Stimulated activated naive CD8-positive, alpha-beta T cell treated with anti-CD3 and anti-CD28 coated beads, Interleukin-15, amount 100 ng/mL, for 72 hours (primary cell): Measurements from ENCODE around the gene STK35.

Experiments used
- ATAC-seq: fragments of 150-1000 bp; cut with Tn5 transposase; 2 replicates; pipeline ENCODE4 v1.10.0; 2021; ENCODE audit warnings: mild to moderate bottlenecking, moderate library complexity
- DNase-seq, 2 donors: peaks; one replicate each; pipeline ENCODE4 v3.0.0; 2021 to 2022
- H3K27ac Mint-ChIP-seq, 2 donors: one replicate each; pipeline ENCODE4 v1.8.0; 2022; ENCODE audit warnings: mild to moderate bottlenecking in 2 of 2, mixed read lengths in 2 of 2, moderate library complexity in 2 of 2
- H3K27me3 Mint-ChIP-seq: one replicate; pipeline ENCODE4 v1.8.0; 2022; ENCODE audit warnings: mixed read lengths
- H3K4me1 Mint-ChIP-seq: one replicate; pipeline ENCODE4 v1.8.0; 2022; ENCODE audit warnings: mild to moderate bottlenecking, mixed read lengths
- H3K4me3 Mint-ChIP-seq, 2 donors: one replicate each; pipeline ENCODE4 v1.8.0; 2022; ENCODE audit warnings: mild to moderate bottlenecking in 2 of 2, mixed read lengths in 2 of 2, moderate library complexity in 1 of 2
- H3K9me3 Mint-ChIP-seq, 2 donors: one replicate each; pipeline ENCODE4 v1.8.0; 2022; ENCODE audit warnings: mixed read lengths in 2 of 2

STK35 gene

DNA sequence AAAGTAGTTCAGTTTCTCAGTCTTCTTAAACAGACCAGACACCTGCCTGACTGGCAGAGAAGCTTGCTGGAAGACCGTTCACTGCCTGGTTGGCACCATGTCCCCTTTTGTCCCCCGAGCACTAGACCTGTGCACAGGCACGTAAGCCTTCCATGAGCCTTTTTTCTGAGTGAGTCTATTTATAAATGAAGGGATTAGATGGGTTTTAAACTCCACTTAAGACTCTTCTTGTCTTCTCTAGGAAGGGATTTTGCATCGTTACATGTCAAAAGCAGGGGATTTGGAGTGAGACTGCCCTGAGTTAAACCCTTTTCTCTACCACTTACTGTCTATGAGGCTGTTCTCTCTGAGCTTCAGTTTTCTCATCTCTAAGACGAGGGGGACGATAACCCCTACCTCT, 37.6 kb downstream of the STK35 start:
- no peak for ATAC-seq
- Mint-ChIP-seq H3K27ac (no peak overlapping the region), H3K27me3 (no peaks in the 10 kb centered on the region), H3K4me3 (no peak overlapping the region), H3K9me3 (no peaks in the 10 kb centered on the region), H3K4me1 (peaks cover 15% of the 10 kb centered on the region)
- DNase-seq: no peak

GRCh38 chr20:2139736-2140135, 38.1 kb downstream of the STK35 start:
- Mint-ChIP-seq H3K9me3 (no peaks in the 10 kb centered on the region), H3K27me3 (no peaks in the 10 kb centered on the region)
- no peak for ATAC-seq

DNA sequence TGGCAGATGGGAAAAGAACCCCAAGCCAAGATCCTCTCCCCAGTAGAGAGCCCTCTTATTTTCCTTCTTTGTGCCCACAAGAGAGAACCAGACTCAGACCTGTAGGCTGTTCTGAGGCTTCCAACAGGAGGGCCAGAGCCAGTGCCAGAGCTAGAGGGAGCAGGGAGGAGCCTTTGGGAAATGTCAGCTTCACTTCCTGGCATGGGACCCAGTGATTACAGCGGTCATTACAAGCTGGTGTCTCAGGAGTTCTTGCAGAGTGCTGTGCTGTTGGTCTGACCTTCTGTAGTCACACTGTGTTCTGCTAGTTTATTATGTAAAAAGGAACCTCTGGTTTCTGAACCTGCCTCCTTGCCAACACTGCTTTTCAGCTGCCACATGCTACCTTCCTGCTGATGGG, 38.9 kb downstream of the STK35 start:
- peaks cover 15% of the 10 kb centered on the region for H3K4me1 Mint-ChIP-seq
- H3K27ac Mint-ChIP-seq: no peak overlapping the region

More at GRCh38 chr20:2139736-2140135, 38.1 kb downstream of the STK35 start:
- no peak for DNase-seq
- no peak overlapping the region for H3K4me3 Mint-ChIP-seq
- peak overlapping the region in 1 of 2 donors; percentile 13 for H3K27ac Mint-ChIP-seq
- H3K4me1 Mint-ChIP-seq: peaks cover 15% of the 10 kb centered on the region

DNA sequence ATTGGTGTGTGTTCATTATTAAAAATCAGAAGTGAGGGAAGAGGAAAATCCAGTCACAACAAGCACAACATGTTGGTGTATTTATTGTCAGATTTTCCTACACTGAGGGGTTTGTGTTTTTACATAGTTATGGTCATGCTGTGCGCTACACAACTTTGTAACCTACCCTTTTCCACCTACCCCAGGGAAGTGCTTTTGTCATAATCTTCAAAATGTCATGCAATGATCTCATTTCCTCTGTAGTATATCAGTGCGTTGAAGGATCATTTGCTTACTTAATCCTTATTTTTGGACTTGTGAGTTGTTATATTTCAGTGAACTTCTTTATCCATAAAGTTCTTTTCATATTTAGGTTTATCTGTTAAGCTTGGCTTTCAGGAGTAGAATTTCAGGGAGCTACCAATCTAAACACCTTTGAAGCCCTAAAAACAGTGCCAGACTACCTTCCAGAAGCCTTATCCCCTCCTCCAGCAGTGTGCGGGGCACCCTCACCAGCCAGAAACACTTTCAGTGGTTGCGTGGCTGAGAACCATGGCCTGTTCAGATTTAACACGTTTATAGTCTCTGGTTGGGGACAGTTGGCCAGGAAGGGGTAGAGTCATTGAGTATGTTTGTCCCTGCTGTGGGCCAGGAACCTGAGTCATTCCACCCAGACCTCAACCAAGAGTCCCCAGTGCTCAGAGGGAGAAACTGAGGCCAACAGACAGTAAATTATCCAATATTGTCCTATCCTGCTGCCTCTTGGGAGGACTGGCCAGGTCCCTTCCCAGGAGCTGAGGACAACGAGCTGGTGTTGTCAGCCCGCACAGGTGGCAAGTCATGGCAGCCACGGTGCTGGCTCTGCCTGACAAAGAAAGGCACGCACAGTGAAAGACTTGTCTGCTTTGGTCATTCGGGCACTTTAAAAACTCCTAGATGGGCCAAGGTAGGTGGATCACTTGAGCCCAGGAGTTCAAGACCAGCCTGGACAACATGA, 40.3 kb downstream of the STK35 start:
- peak in 1 of 2 donors; percentile 56 for DNase-seq
- Mint-ChIP-seq H3K9me3 (no peaks in the 10 kb centered on the region), H3K27me3 (no peaks in the 10 kb centered on the region), H3K4me3 (no peak overlapping the region), H3K4me1 (peaks cover 15% of the 10 kb centered on the region), H3K27ac (peak overlapping the region; percentile 42 to 84)
- peak; percentile 95 for ATAC-seq

More for the DNA sequence above, 38.9 kb downstream of the STK35 start:
- ATAC-seq (no peak), DNase-seq (no peak)
- Mint-ChIP-seq H3K9me3 (no peaks in the 10 kb centered on the region), H3K4me3 (no peak overlapping the region), H3K27me3 (no peaks in the 10 kb centered on the region)

- no peaks in the 10 kb centered on the region for H3K27me3 Mint-ChIP-seq
- DNase-seq: no peak
- peaks cover 15% of the 10 kb centered on the region for H3K4me1 Mint-ChIP-seq
- peak overlapping the region; percentile 24 to 47 for H3K27ac Mint-ChIP-seq
- no peak overlapping the region for H3K4me3 Mint-ChIP-seq
- no peak for ATAC-seq
- no peaks in the 10 kb centered on the region for H3K9me3 Mint-ChIP-seq
Measured at GRCh38 chr20:2142649-2143048, 41.0 kb downstream of the STK35 start.

DNA sequence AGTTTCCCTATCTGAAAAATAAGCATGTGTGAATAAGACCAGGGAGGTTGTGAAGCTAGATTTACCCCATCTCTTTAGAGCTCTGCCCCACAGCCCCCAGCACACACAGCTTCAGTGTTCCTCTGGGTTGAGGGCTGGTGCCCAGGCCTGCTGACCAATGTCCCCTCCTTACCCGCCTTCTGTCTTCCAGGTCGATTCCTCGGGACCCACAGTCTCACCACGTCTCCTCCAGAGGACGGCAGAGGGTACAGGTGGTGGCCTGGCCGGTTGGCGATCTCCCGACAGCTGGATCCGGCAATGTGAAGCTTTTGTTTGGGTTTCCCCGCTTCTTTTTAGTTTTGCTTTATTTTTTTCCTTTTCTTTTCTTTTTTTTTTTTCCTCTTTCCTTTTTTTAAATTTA, 42.0 kb downstream of the STK35 start:
- Mint-ChIP-seq H3K27me3 (no peaks in the 10 kb centered on the region), H3K4me3 (no peak overlapping the region), H3K27ac (peak overlapping the region; percentile 50 to 62), H3K9me3 (no peaks in the 10 kb centered on the region), H3K4me1 (peaks cover 15% of the 10 kb centered on the region)
- DNase-seq: no peak
- ATAC-seq: no peak

DNA sequence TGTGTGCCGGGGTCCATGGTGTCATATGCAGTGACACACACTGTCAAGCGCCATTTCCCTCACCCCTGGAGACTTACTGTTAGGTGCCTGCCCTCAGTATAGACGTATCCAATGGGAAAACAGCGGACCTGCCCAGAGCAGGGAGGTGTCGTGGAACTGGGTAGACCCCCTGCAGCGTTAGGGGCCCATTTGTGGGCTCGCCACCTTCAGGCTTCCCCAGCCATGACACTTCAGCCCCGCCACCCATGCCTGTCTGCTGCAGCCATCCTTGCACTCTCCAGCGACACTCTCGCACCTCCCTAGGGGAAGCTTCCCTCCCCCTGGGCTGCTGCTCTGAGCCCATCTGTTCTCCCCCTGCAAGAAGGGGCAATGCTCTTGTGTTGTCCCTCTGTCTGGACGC, 43.2 kb downstream of the STK35 start:
- Mint-ChIP-seq H3K27ac (no peak overlapping the region), H3K4me1 (peaks cover 15% of the 10 kb centered on the region), H3K27me3 (no peaks in the 10 kb centered on the region), H3K9me3 (no peaks in the 10 kb centered on the region), H3K4me3 (no peak overlapping the region)
- ATAC-seq: no peak
- no peak for DNase-seq

GRCh38 chr20:2145376-2145775, 43.7 kb downstream of the STK35 start:
- no peak for ATAC-seq
- H3K9me3 Mint-ChIP-seq: no peaks in the 10 kb centered on the region
- no peak overlapping the region for H3K4me3 Mint-ChIP-seq
- no peak for DNase-seq
- no peak overlapping the region for H3K27ac Mint-ChIP-seq
- H3K27me3 Mint-ChIP-seq: no peaks in the 10 kb centered on the region
- H3K4me1 Mint-ChIP-seq: peaks cover 15% of the 10 kb centered on the region

DNA sequence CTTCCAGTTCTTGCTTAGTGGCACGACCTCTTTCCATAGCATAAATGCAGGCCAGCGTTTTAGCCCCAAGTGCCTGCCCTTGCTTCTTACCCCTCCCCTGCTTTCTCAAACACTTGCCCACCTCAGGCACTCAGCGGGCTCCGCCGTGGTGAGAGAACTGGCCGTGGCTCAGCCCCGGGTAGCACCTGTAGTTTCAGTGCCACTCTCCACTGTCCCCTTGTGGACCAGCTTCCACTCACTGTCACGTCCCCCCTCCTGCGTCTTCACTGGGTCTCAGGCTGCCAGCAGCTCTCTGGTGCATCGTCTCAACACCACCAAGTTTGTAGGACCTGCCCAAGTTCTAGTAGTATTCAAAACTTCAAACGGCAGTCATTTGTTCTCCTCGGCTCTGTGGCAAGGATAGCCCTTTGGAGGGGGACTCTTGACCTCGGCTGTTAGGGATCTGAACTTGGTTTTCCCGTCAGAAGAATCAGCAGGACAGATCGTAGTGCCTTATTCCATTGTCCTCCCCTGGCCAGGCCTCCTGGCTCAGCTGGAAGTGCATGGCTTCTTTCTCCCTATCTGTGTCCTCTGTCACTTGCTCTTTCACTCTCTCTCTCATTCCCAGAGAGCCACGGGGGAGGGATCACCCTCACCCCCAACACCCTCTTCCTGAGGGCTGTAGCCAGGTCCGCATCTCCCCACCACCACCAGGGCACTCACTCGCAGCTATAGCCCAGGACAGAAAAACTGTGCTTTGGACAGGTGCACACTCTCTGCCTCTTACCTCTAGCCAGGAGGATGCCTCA, 44.6 kb downstream of the STK35 start:
- Mint-ChIP-seq H3K27me3 (no peaks in the 10 kb centered on the region), H3K4me1 (peaks cover 9% of the 10 kb centered on the region), H3K4me3 (peak overlapping the region in 1 of 2 donors; percentile 14), H3K9me3 (no peaks in the 10 kb centered on the region), H3K27ac (peak overlapping the region; percentile 67 to 77)
- ATAC-seq: no peak
- no peak for DNase-seq

DNA sequence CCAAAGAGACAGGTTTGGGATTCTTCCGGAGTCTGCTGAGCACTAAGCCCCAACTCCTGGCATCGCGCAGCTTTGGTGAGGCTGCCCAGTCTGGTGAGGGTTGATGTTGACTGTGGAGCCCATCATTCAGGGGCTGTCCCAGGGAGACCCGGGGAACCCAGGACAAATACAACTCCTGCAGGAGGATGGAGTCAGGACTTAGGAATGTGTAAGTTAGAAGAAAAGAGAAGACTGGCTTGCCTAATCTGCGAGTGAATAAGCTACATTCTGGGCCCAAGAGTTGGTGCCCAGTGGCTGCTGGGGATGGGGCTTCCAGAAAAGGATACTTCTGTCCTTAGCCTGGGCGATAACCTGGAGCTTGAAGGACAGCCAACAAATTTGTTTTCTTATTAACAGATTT, 47.9 kb downstream of the STK35 start:
- Mint-ChIP-seq H3K27me3 (no peaks in the 10 kb centered on the region), H3K4me1 (no peaks in the 10 kb centered on the region), H3K27ac (no peak overlapping the region), H3K9me3 (no peaks in the 10 kb centered on the region), H3K4me3 (no peak overlapping the region)
- ATAC-seq: no peak
- no peak for DNase-seq

DNA sequence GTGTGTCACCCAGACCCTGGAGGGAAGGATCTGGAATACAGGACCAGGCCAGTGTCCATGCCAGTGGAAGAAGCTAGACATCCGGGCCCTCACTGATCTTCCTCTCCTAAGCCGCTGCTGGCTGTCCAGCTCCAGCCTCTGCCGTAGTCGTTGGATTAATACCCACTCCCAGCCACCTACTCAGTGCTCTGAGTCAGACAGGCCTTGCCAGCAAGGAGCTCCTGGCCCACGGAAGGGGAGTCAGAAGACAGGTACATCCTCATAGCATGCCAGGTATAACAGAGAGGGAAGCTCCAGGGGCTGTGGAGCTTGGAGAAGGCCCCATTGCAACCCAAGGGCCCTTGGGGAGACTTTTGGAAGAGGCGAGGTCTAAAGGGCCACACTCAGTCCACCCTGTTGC, 49.0 kb downstream of the STK35 start:
- Mint-ChIP-seq H3K27me3 (no peaks in the 10 kb centered on the region), H3K4me3 (no peak overlapping the region), H3K4me1 (no peaks in the 10 kb centered on the region), H3K9me3 (no peaks in the 10 kb centered on the region), H3K27ac (peak overlapping the region in 1 of 2 donors; percentile 79)
- ATAC-seq (no peak), DNase-seq (no peak)

DNA sequence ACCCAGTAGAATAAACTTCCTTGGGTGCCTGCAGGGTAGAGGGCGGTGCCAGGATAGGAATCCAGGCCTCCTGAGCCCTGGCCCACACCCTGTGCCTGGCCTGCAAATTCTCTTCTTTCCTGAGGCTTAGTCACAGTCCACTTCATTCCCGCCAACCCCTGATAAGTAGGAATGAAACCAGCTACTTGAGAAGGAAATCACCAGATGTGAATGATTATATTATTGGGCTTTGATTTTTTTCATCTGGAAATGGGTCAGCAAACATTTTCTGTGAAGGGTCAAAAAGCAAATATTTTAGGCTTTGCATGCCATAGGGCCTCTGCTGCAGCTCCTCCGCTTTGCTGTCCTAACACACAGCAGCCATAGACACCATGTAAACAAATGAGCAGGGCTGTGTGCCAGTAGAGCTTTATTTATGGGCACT, 50.2 kb downstream of the STK35 start:
- no peaks in the 10 kb centered on the region for H3K9me3 Mint-ChIP-seq
- no peaks in the 10 kb centered on the region for H3K27me3 Mint-ChIP-seq
- H3K4me3 Mint-ChIP-seq: no peak overlapping the region
- no peaks in the 10 kb centered on the region for H3K4me1 Mint-ChIP-seq
- H3K27ac Mint-ChIP-seq: no peak overlapping the region
- no peak for ATAC-seq
- no peak for DNase-seq

GRCh38 chr20:2152317-2152716, 50.7 kb downstream of the STK35 start:
- DNase-seq: no peak
- Mint-ChIP-seq H3K4me1 (no peaks in the 10 kb centered on the region), H3K4me3 (no peak overlapping the region), H3K9me3 (no peaks in the 10 kb centered on the region), H3K27me3 (no peaks in the 10 kb centered on the region), H3K27ac (no peak overlapping the region)
- no peak for ATAC-seq

DNA sequence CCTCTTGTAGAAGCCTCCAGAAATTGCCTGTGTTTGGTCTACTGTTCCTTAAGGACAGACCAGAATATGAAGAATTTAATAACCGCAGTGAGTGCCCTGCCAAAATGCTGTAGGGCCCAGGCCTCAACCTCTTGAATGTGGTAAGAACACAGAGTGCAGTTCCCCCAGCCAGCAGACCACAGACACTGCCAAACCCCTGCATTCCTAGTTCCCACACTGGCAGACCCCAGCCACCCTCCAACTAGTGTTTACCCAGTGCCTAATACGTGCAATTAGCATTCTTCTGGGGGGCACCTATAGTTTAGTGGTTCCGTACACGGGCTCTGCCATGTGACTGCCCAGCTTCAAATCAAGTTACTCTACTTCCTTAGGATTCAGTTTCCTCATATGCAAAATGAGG, 51.7 kb downstream of the STK35 start:
- H3K27ac Mint-ChIP-seq: no peak overlapping the region
- H3K4me1 Mint-ChIP-seq: no peaks in the 10 kb centered on the region
- H3K4me3 Mint-ChIP-seq: no peak overlapping the region
- DNase-seq (no peak), ATAC-seq (no peak)
- no peaks in the 10 kb centered on the region for H3K27me3 Mint-ChIP-seq
- no peaks in the 10 kb centered on the region for H3K9me3 Mint-ChIP-seq

GRCh38 chr20:2156224-2156623, 54.6 kb downstream of the STK35 start:
- DNase-seq (no peak), ATAC-seq (no peak)
- Mint-ChIP-seq H3K4me1 (no peaks in the 10 kb centered on the region), H3K27ac (no peak overlapping the region), H3K27me3 (no peaks in the 10 kb centered on the region), H3K4me3 (no peak overlapping the region), H3K9me3 (no peaks in the 10 kb centered on the region)
